Upper lobe of right lung (tissue), 1 donor: ENCODE data around the gene ZC3H7B. TPM values are rescaled to one million over a fixed set of nuclear protein-coding genes. Genes with fewer than 3 reads are reported as not detected.

Experiments
- ATAC-seq: fragments of 200-7000 bp; cut with Tn5 transposase; one replicate; pipeline ENCODE4 v1.9.1; 2020; ENCODE audit warnings: mild to moderate bottlenecking, moderate library complexity
- DNase-seq: peaks from one replicate; pipeline ENCODE4 v3.0.0-alpha.2; 2020
- H3K27ac ChIP-seq: fragments of 200-600 bp; one replicate; pipeline ENCODE4 v1.8.0; 2022
- H3K27me3 ChIP-seq: fragments of 200-600 bp; one replicate; pipeline ENCODE4 v1.8.0; 2022; ENCODE audit warnings: mild to moderate bottlenecking
- H3K36me3 ChIP-seq: fragments of 200-600 bp; one replicate; pipeline ENCODE4 v1.8.0; 2022
- H3K4me1 ChIP-seq: fragments of 200-600 bp; one replicate; pipeline ENCODE4 v1.8.0; 2022
- H3K4me3 ChIP-seq: fragments of 200-600 bp; one replicate; pipeline ENCODE4 v1.8.0; 2022; ENCODE audit warnings: mild to moderate bottlenecking
- H3K9me3 ChIP-seq: fragments of 200-600 bp; one replicate; pipeline ENCODE4 v1.8.0; 2022
- CTCF ChIP-seq: fragments of 200-600 bp; IDR thresholded peaks from one replicate; pipeline ENCODE4 v1.8.0; 2022; ENCODE audit warnings: antibody characterized with exemption
- intact Hi-C: fragments of 100-400 bp; cut with DNase I; formaldehyde crosslinking; loops from one replicate; pipeline ENCODE4 v1.11.0; 2022
- total RNA-seq: library from RNA; stranded (reverse); fragmentation: NEBNext Ultra II Directional; extraction: Animal tissue kit (Norgen Biotek cat#: 25700); gene quantifications from one replicate; pipeline ENCODE4 v1.2.1, GENCODE V29; 2021
- donor health status: DM: no; HTN: yes; CAD: no; lungs with severe emphysema.

Gene ZC3H7B
- total RNA-seq, 1 donor from 2014 or later: 70.3 TPM

DNA sequence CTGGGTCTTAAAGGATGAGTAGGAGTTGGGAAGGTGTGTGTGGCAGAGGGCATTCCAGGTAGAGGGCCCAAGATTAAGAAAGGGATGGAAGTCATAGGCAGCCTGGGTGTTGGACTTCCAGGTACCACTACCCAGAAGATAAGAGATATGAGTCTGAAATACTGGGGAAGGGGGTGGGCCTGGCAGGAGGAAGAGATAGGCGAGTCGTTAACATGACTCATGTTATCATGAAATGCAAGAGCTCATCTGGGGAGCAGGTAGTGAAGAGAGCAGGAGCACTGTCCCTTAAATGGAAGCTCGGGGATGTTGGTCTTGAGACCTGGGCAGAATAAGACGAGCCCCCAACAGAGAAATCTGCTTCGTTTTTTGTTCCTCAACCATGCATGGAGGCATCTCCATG is 10.2 kb downstream of the ZC3H7B start:
- ATAC-seq (no peak), DNase-seq (no peak)
- Histone ChIP-seq H3K27me3 (no peaks in the 10 kb centered on the region), H3K4me3 (no peak overlapping the region), H3K4me1 (peaks cover 8% of the 10 kb centered on the region), H3K36me3 (peaks cover 8% of the 10 kb centered on the region), H3K27ac (no peak overlapping the region), H3K9me3 (no peaks in the 10 kb centered on the region)
- intact Hi-C loops: no loop called here
- TF ChIP-seq CTCF: no peak

GRCh38 chr22:41314821-41315220 is 13.5 kb downstream of the ZC3H7B start:
- H3K9me3 ChIP-seq: no peaks in the 10 kb centered on the region
- H3K36me3 ChIP-seq: peaks cover 12% of the 10 kb centered on the region
- DNase-seq (no peak), ATAC-seq (no peak)
- no peak for TF ChIP-seq CTCF
- intact Hi-C loops: no loop called here
- no peak overlapping the region for H3K4me3 ChIP-seq
- H3K4me1 ChIP-seq: no peaks in the 10 kb centered on the region
- no peaks in the 10 kb centered on the region for H3K27me3 ChIP-seq
- H3K27ac ChIP-seq: no peak overlapping the region

DNA sequence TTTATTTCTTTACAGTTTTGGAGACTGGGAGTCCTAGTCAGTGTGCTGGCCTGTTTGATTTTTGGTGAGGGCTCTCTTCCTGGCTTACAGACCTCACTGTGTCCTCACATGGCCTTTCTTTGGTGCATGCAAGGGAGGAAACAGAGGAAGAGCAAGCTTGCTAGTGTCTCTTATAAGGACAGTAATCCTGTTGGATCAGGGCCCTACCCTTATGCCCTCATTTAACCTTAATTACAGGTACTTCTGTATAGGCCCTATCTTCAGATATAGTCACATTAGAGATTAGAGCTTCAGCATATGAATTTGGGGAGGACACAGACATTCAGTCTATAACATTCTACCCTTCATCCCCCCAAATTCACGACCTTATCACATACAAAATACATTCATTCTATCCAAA is 14.3 kb downstream of the ZC3H7B start:
- Histone ChIP-seq H3K27me3 (no peaks in the 10 kb centered on the region), H3K9me3 (no peaks in the 10 kb centered on the region), H3K27ac (no peak overlapping the region), H3K4me1 (peaks cover 4% of the 10 kb centered on the region), H3K4me3 (no peak overlapping the region), H3K36me3 (peaks cover 12% of the 10 kb centered on the region)
- ATAC-seq (no peak), DNase-seq (no peak)
- intact Hi-C loops: no loop called here
- TF ChIP-seq CTCF: no peak

DNA sequence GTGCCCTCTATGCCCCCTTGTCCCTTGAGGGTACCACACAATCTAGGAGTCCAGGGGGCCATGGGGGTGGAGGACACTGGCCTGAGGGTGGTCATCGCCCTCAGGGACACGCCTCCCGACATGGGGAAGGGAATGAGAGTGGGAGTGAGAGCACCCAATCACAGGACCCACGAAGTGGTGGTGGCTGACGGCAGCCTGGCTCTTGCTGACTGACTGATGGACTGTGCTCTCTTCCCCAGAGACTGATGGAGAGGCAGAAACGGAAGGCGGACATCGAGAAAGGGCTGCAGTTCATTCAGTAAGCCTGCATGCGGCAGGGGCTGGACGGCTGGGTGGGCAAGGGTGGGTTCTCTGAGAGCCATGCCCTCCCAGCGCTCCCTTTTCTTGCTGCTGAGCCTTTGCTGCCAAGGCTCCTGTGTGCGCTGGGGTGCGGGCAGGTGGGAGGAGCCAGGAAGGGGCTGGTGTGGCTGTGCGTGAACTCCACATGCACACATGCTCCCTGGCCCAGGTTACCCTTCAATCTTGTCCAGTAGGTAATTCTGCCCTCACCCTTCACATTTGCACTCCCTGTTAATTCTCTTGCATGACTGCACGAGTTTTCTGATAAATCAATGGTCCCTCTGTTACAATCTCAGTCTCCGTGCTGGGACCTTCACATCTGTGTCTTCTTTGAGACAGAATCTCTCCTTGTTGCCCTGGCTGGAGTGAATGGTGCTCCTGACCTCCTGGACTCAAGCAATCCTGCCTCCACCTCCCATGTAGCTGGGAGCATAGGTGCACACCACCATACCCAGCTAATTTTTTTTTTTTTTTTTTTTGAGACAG is 19.3 kb downstream of the ZC3H7B start:
- Histone ChIP-seq H3K9me3 (no peaks in the 10 kb centered on the region), H3K4me3 (no peak overlapping the region), H3K27me3 (no peaks in the 10 kb centered on the region), H3K36me3 (peaks cover 48% of the 10 kb centered on the region), H3K4me1 (peaks cover 4% of the 10 kb centered on the region), H3K27ac (no peak overlapping the region)
- TF ChIP-seq CTCF: no peak
- no peak for DNase-seq
- peak; percentile 9 for ATAC-seq
- intact Hi-C loops: no loop called here

DNA sequence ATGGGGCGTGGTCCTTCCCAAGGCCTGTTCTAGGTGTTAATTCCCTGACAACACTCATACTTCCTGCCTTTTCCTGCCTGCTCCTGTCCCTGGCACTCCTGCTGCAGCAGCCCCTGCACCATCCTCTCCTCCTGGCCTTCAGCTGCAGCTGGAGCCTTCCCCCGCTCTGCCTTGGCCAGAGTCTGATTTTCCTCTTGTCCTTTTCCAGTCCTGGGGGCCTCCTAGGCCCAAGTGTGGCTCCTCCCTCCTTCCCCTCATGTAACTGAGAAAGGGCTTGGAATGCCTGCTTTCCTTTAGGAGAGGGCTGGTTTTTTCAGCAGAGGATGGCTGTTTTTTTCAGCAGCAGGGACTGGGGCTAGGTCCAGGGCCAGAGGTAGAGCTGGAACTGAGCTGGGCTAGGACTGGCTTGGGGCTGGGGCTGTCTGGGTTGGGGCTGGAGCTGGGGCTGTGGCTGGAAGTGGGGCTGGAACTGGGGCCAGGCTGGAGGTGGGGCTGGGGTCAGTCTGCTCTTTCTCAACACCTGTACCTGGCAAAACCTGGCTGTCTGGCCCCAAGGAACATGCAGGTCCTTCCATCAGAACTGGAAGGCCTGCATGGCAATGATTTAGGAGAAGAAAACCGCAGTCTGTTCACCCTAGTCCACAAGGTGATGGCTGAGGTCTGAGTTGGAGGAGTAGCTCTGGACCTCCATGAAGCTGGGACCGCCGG is 23.6 kb downstream of the ZC3H7B start:
- H3K27me3 ChIP-seq: no peaks in the 10 kb centered on the region
- TF ChIP-seq CTCF: no peak
- H3K9me3 ChIP-seq: no peaks in the 10 kb centered on the region
- DNase-seq (no peak), ATAC-seq (no peak)
- intact Hi-C loops: no loop called here
- H3K36me3 ChIP-seq: peaks cover 77% of the 10 kb centered on the region
- peaks cover 4% of the 10 kb centered on the region for H3K4me1 ChIP-seq
- no peak overlapping the region for H3K27ac ChIP-seq
- no peak overlapping the region for H3K4me3 ChIP-seq
